HepG2 (cell line): ENCODE measurements around the gene MFAP4. TPM values are rescaled to one million over a fixed set of nuclear protein-coding genes. Genes with fewer than 3 reads are reported as not detected.

Experiments used
- ATAC-seq: fragments of 200-7000 bp; cut with Tn5 transposase; 3 replicates; pipeline ENCODE4 v1.9.1; 2020; ENCODE audit warnings: mild to moderate bottlenecking, moderate library complexity
- BruUV-seq: library from RNA; stranded (reverse); fragments of 400-500 nt; replicated peaks from 2 replicates; lab custom pipeline; 2021; lab: Mats Ljungman, UMichigan
- CTCF ChIA-PET: fragments of 300-600 bp; formaldehyde crosslinking; extraction: SDS; loops from one replicate; lab custom pipeline; 2021; ENCODE audit warnings: low total read pairs, inconsistent platforms, low intra/inter-chr PET ratio; lab: Yijun Ruan, JAX
- POLR2A ChIA-PET: fragments of 350-600 bp; sonication (Branson Sonifier 250); formaldehyde crosslinking; loops from one replicate; lab custom pipeline; 2020; ENCODE audit warnings: antibody characterized with exemption, inconsistent platforms; lab: Yijun Ruan, JAX
- DNase-seq: peaks from one replicate; pipeline ENCODE4 v3.0.0-alpha.2; 2015; ENCODE audit warnings: low spot score
- FAIRE-seq: peaks from 3 replicates; lab custom pipeline; 2011; peaks lifted over from hg19 to GRCh38; lab: Jason Lieb, UNC
- H2AFZ ChIP-seq: one replicate; pipeline ENCODE4 v1.6.1; 2011; ENCODE audit warnings: low read length, inconsistent platforms
- H3K27ac ChIP-seq: fragments of 300-600 bp; 3 replicates; pipeline ENCODE4 v1.8.0; 2011; ENCODE audit warnings: mixed run types, mild to moderate bottlenecking, mixed read lengths, low read length, inconsistent platforms; ENCODE audit not compliant: insufficient read depth; ENCODE audit errors: extremely low read length
- H3K27me3 ChIP-seq, 2 experiments: fragments of 200-600 bp in 1 of 2; 2 replicates in 1 of 2; 3 replicates in 1 of 2; pipeline versions ENCODE4 v1.6.0 to v1.8.0; 2011; ENCODE audit warnings: low read length in 2 of 2, mild to moderate bottlenecking in 2 of 2, moderate library complexity in 2 of 2, inconsistent platforms in 1 of 2; ENCODE audit not compliant: insufficient read depth in 2 of 2, control insufficient read depth in 1 of 2
- H3K36me3 ChIP-seq, 2 experiments: fragments of 200-600 bp in 1 of 2; replicated peaks in 1 of 2; 2 replicates in 1 of 2; 3 replicates in 1 of 2; pipeline versions ENCODE4 v1.5.1 to v1.8.0; 2011; ENCODE audit warnings: low read length in 2 of 2, inconsistent platforms in 1 of 2; ENCODE audit not compliant: insufficient read depth in 2 of 2, control insufficient read depth in 1 of 2
- H3K4me1 ChIP-seq: 2 replicates; pipeline ENCODE4 v1.5.1; 2012; ENCODE audit warnings: low read length, inconsistent platforms; ENCODE audit not compliant: insufficient read depth
- H3K4me2 ChIP-seq: 2 replicates; pipeline ENCODE4 v1.6.0; 2011; ENCODE audit warnings: low read depth, low read length, inconsistent platforms
- H3K4me3 ChIP-seq, 3 experiments: fragments of 200-600 bp in 1 of 3; sonication (generic), shearing (Covaris generic) in 1 of 3; replicated peaks in 1 of 3; 2 replicates each; pipeline ENCODE4 v1.5.1; 2011 to 2016; ENCODE audit warnings: low read length in 3 of 3, inconsistent platforms in 2 of 3, low read depth in 2 of 3, mild to moderate bottlenecking in 2 of 3, control low read depth in 1 of 3, mixed read lengths in 1 of 3; ENCODE audit not compliant: insufficient read depth in 1 of 3
- H3K79me2 ChIP-seq: one replicate; pipeline ENCODE4 v1.6.1; 2011; ENCODE audit warnings: low read length, inconsistent platforms; ENCODE audit not compliant: insufficient read depth
- H3K9ac ChIP-seq: 2 replicates; pipeline ENCODE4 v1.6.0; 2011; ENCODE audit warnings: mild to moderate bottlenecking, low read depth, low read length, inconsistent platforms; ENCODE audit not compliant: insufficient read depth
- H3K9me3 ChIP-seq: 2 replicates; pipeline ENCODE4 v1.5.1; 2012; ENCODE audit warnings: mild to moderate bottlenecking, low read length
- H4K20me1 ChIP-seq: 2 replicates; pipeline ENCODE4 v1.6.0; 2011; ENCODE audit warnings: inconsistent platforms, mild to moderate bottlenecking, low read length, moderate library complexity; ENCODE audit not compliant: insufficient read depth
- FOXP1 ChIP-seq, 2 experiments: fragments of 450-650 bp in 1 of 2; IDR thresholded peaks; 2 replicates each; pipeline ENCODE4 v1.6.1; 2017 to 2018; ENCODE audit warnings: antibody characterized with exemption in 1 of 2
- HDAC1 ChIP-seq: sonication (generic); formaldehyde crosslinking; IDR thresholded peaks from 2 replicates; pipeline ENCODE4 v1.5.1; 2020; ENCODE audit warnings: mild to moderate bottlenecking, missing genetic modification reagents
- HNRNPH1 ChIP-seq: fragments of 200-400 bp; formaldehyde crosslinking; optimal IDR thresholded peaks from 2 replicates; pipeline ENCODE3; 2017; ENCODE audit warnings: mild to moderate bottlenecking, low read depth, low read length
- HOXA5 ChIP-seq: sonication (generic); formaldehyde crosslinking; IDR thresholded peaks from 2 replicates; pipeline ENCODE4 v1.4.0; 2020; ENCODE audit warnings: missing genetic modification reagents
- ZFP41 ChIP-seq: sonication (generic); formaldehyde crosslinking; IDR thresholded peaks from 2 replicates; pipeline ENCODE4 v1.4.0; 2020; ENCODE audit warnings: mild to moderate bottlenecking, missing genetic modification reagents, borderline replicate concordance
- ZNF234 ChIP-seq: sonication (generic); formaldehyde crosslinking; conservative IDR thresholded peaks from 2 replicates; pipeline ENCODE4 v1.5.1; 2020; ENCODE audit warnings: mild to moderate bottlenecking, missing genetic modification reagents
- ZNF30 ChIP-seq: sonication (generic); formaldehyde crosslinking; IDR thresholded peaks from 2 replicates; pipeline ENCODE4 v1.5.0; 2020; ENCODE audit warnings: mild to moderate bottlenecking, missing genetic modification reagents
- ZNF737 ChIP-seq: sonication (generic); formaldehyde crosslinking; IDR thresholded peaks from 2 replicates; pipeline ENCODE4 v1.5.0; 2020; ENCODE audit warnings: missing genetic modification reagents, mild to moderate bottlenecking, borderline replicate concordance
- WGBS: methylation state at CpG from one replicate; pipeline ENCODE4 v1.1.6; 2017; ENCODE audit warnings: low lambda C conversion rate; 5-methylcytosine and 5-hydroxymethylcytosine counted together
- in situ Hi-C: cut with HindIII; loops from 2 replicates; pipeline ENCODE4 v1.10.0; 2017; ENCODE audit warnings: low pct_unique_long_range_greater_than_20kb; ENCODE audit not compliant: extremely low pct_ligation_motif_present
- intact Hi-C: fragments of 100-400 bp; cut with micrococcal nuclease; formaldehyde crosslinking; loops from one replicate; pipeline ENCODE4 v1.10.0; 2022; ENCODE audit not compliant: unreplicated experiment
- polyA plus RNA-seq, 8 experiments: library from polyadenylated mRNA; depleted of rRNA in 3 of 8; stranded (reverse) in 7 of 8; unstranded in 1 of 8; fragments of >200 nt; fragmentation: Illumina TruSeq in 4 of 8; extraction: Trizol in 4 of 8; gene quantifications; 2 replicates each; pipeline versions ENCODE4 v1.2.1 to v1.2.3, GENCODE V29; 2011 to 2016; ENCODE audit warnings: low read depth in 4 of 8, missing spikeins in 1 of 8, mixed read lengths in 1 of 8; ENCODE audit not compliant: insufficient read depth in 1 of 8
- total RNA-seq, 5 experiments: library from RNA; depleted of rRNA; stranded (reverse); fragments of >200 nt; fragmentation: Illumina TruSeq; extraction: Trizol; gene quantifications; 2 replicates each; pipeline ENCODE4 v1.2.3, GENCODE V29; 2016; ENCODE audit warnings: low read depth in 1 of 5
- TF ChIP-seq, protein P1 (sequence below): sonication (generic); formaldehyde crosslinking; IDR thresholded peaks from 2 replicates; pipeline ENCODE4 v1.5.0; 2020; ENCODE audit warnings: mild to moderate bottlenecking, low read depth, missing genetic modification reagents, borderline replicate concordance

Gene MFAP4
- total and polyA plus RNA-seq, 2 of the 13 experiments (the other 11 are each of a cell fraction or from before 2014, with no cell fraction given): 0.08 TPM; not detected in 1

DNA sequence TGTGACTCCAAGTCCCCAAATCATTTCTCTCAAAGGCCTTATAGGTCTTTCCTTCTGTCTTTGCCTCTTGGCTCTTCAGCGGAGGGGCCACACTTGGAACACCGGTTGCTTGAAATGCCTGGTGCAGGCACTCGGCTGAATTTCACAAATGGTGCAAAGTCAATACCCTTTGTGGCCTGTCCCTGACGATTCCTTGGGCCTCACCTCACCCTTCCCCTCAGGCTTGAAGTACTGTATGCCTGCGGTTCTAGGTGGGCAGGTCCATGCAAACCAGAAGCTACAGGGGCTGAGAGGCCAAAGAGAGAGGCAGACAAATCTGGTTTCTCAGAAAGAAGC lies 20.4 kb downstream of the MFAP4 start:
- no TSS peak for BruUV-seq
- FAIRE-seq: no peak
- Histone ChIP-seq H3K4me2 (0 out of 2 replicates have a peak overlapping the region, but pooled peaks have one; percentile 7), H3K27me3 (no peaks in the 10 kb centered on the region), H3K9ac (no peak overlapping the region)
- no peak for TF ChIP-seq HNRNPH1
- TF ChIP-seq ZNF30 (CRISPR knock-in tag): no peak
- no peak for TF ChIP-seq ZFP41 (CRISPR knock-in tag)
- TF ChIP-seq, protein P1, sequence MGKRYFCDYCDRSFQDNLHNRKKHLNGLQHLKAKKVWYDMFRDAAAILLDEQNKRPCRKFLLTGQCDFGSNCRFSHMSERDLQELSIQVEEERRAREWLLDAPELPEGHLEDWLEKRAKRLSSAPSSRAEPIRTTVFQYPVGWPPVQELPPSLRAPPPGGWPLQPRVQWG (CRISPR knock-in tag): no peak
- TF ChIP-seq HOXA5 (CRISPR knock-in tag): no peak
- TF ChIP-seq ZNF234 (CRISPR knock-in tag): no peak
- no peak for TF ChIP-seq ZNF737 (CRISPR knock-in tag)
- no peak for TF ChIP-seq HDAC1 (CRISPR knock-in tag)
- TF ChIP-seq FOXP1 (IDR thresholded peaks at IDR 0.05): no peak
- no peak for TF ChIP-seq FOXP1 (CRISPR knock-in tag; IDR thresholded peaks at IDR 0.05)
- TF ChIP-seq, all 625 proteins: peak for 0
- peaks cover 80% of the 10 kb centered on the region for H3K4me1 ChIP-seq
- intact Hi-C loops: no loop called here
- ChIA-PET CTCF (no interaction called here), POLR2A (interaction anchor here (2.3 kb wide), 1 partner anchor 11 kb away, joined by 51 read pairs; the partner anchor contains the start of gene MAPK7)
- H3K36me3 ChIP-seq: no peaks in the 10 kb centered on the region
- no peaks in the 10 kb centered on the region for H3K9me3 ChIP-seq
- DNase-seq (no peak), ATAC-seq (no peak)
- 37% methylated on average over 5 of the region's 5 CpGs for WGBS
- H3K27ac ChIP-seq: no peak overlapping the region
- no peak overlapping the region for H2AFZ ChIP-seq
- in situ Hi-C loops: loop anchor here (10.0 kb wide), 1 partner anchor 398 kb away; no protein-coding TSS in a partner anchor
- no peaks in the 10 kb centered on the region for H4K20me1 ChIP-seq
- peaks cover 3% of the 10 kb centered on the region for H3K79me2 ChIP-seq
- no peak overlapping the region for H3K4me3 ChIP-seq
